22Rv1 (cell line): Measurements from ENCODE around the gene THNSL1.

Experiments used
- ZFX ChIP-seq: fragments of 450-650 bp; IDR thresholded peaks from 2 replicates; pipeline ENCODE4 v1.6.1; 2017; ENCODE audit warnings: antibody characterized with exemption, borderline replicate concordance
- TF ChIP-seq, protein P1 (sequence below): fragments of 450-650 bp; IDR thresholded peaks from 2 replicates; pipeline ENCODE4 v1.5.1; 2017; ENCODE audit warnings: mild to moderate bottlenecking

DNA sequence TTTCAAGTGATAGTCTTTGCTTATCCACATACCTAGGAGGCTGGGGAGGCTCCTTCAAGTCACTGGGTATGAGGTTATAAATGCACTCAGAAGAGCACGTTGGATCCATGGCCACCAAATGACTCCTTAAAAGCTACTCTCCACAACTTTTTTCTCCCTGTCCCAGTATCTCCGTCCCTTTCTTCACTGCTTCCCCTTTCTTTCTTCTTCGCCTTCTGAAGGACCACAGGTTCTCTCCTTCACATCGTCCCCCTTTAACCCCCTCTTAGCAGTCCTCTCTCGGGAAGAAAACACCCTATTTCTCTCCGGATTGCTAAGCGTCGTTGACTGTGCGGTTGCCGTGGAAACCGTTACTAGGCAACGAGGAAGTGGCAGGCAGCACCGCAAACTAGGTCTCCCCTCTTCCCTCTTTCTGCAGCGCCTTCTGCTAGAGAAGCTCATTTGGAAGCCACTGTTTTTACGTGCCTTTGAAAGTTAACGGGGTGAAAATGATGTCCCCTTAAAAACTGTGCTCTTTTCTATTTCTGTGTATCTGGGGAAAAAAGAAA lies 510 bp upstream of the THNSL1 start, which contains the start of gene ENKUR:
- TF ChIP-seq, protein P1, sequence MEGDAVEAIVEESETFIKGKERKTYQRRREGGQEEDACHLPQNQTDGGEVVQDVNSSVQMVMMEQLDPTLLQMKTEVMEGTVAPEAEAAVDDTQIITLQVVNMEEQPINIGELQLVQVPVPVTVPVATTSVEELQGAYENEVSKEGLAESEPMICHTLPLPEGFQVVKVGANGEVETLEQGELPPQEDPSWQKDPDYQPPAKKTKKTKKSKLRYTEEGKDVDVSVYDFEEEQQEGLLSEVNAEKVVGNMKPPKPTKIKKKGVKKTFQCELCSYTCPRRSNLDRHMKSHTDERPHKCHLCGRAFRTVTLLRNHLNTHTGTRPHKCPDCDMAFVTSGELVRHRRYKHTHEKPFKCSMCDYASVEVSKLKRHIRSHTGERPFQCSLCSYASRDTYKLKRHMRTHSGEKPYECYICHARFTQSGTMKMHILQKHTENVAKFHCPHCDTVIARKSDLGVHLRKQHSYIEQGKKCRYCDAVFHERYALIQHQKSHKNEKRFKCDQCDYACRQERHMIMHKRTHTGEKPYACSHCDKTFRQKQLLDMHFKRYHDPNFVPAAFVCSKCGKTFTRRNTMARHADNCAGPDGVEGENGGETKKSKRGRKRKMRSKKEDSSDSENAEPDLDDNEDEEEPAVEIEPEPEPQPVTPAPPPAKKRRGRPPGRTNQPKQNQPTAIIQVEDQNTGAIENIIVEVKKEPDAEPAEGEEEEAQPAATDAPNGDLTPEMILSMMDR, result no peak
- TF ChIP-seq ZFX, result no peak
